Measurements from ENCODE around the gene SEC61B. TPM values are rescaled to one million over a fixed set of nuclear protein-coding genes. Genes with fewer than 3 reads are reported as not detected.
A peak's percentile ranks its signal among the peaks of the same experiment; 100 is the strongest.

The SEC61B gene
- 100 to 1,000 TPM; 101 to 106 TPM for total RNA-seq
- polyA plus RNA-seq, result 100 to 1,000 TPM; 389 to 532 TPM

- DNase-seq, result peak; percentile 92 to 95 (median 93)
- peak within 1 kb of the TSS; percentile 99 to 100 (median 100) for H3K27ac Mint-ChIP-seq
- peaks cover 51 to 93% (median 74%) of the 10 kb centered on the region in 4 donors for H3K4me1 Mint-ChIP-seq
- H3K4me1 ChIP-seq (ENCODE audit: insufficient read depth, low read length), result peaks cover 54% of the 10 kb centered on the region
- ChIA-PET POLR2A (ENCODE audit: partially characterized antibody) (interaction anchor here (0.7 to 2.8 kb wide), 7 partner anchors 11 to 1190 kb away, joined by 3 to 16 read pairs (median 4); partner anchors contain the start of gene NR4A3), CTCF (ENCODE audit: partially characterized antibody) (interaction anchor here (1.0 to 2.6 kb wide), 5 partner anchors 10 to 44 kb away, joined by 3 to 12 read pairs (median 4); no protein-coding TSS in a partner anchor)
- H3K4me3 Mint-ChIP-seq, result peak within 1 kb of the TSS; percentile 95 to 100 (median 98)
- peaks cover 43 to 75% of the 10 kb centered on the region in 2 donors for H3K36me3 Mint-ChIP-seq
- no peaks in the 10 kb centered on the region for H3K9me3 ChIP-seq (ENCODE audit: control insufficient read depth in 1 of 2, low read length in 2 of 2)
- peak within 1 kb of the TSS; percentile 82 for H3K27ac ChIP-seq (ENCODE audit: low read depth, low read length)
- intact Hi-C loops (cut with micrococcal nuclease), result loop anchor here (1.0 to 5.0 kb wide), 6 partner anchors 37 to 1130 kb away; partner anchors contain the start of genes ERP44, GALNT12, INVS and TEX10
- H3K9me3 Mint-ChIP-seq, result no peaks in the 10 kb centered on the region
- H3K27me3 Mint-ChIP-seq, result no peaks in the 10 kb centered on the region
- no peaks in the 10 kb centered on the region for H3K27me3 ChIP-seq (ENCODE audit: insufficient read depth, low read length)
- peaks cover 5% of the 10 kb centered on the region for H3K36me3 ChIP-seq (ENCODE audit: insufficient read depth, low read length)
- peak within 1 kb of the TSS; percentile 57 to 78 for H3K4me3 ChIP-seq (ENCODE audit: low read length in 2 of 2)
Measured at GRCh38 chr9:99221621-99222415, at the start of gene SEC61B, which contains the start of gene ALG2. SEC61B (plus strand) TSS chr9:99222282; CDS start chr9:99222364, 82 bp downstream. ALG2 (minus strand) TSS chr9:99221942; CDS start chr9:99221894, 48 bp downstream.

GRCh38 chr9:99173570-99174504, 48.2 kb upstream of the SEC61B start:
- CTCF ChIA-PET (ENCODE audit: partially characterized antibody), result interaction anchor here (1.0 to 4.3 kb wide), 3 partner anchors 11 kb away, joined by 3 to 40 read pairs (median 6); no protein-coding TSS in a partner anchor

GRCh38 chr9:99176527-99177013, 45.5 kb upstream of the SEC61B start:
- Histone ChIP-seq H3K27me3 (ENCODE audit: insufficient read depth, low read length) (no peaks in the 10 kb centered on the region), H3K27ac (ENCODE audit: low read depth, low read length) (no peak overlapping the region), H3K9me3 (ENCODE audit: control insufficient read depth in 1 of 2, low read length in 2 of 2) (no peaks in the 10 kb centered on the region), H3K4me1 (ENCODE audit: insufficient read depth, low read length) (no peaks in the 10 kb centered on the region), H3K4me3 (ENCODE audit: low read length in 2 of 2) (no peak overlapping the region), H3K36me3 (ENCODE audit: insufficient read depth, low read length) (no peaks in the 10 kb centered on the region)
- H3K27ac Mint-ChIP-seq, result no peak overlapping the region
- intact Hi-C loops (cut with micrococcal nuclease), result no loop called here
- H3K9me3 Mint-ChIP-seq, result no peaks in the 10 kb centered on the region
- ChIA-PET POLR2A (ENCODE audit: partially characterized antibody) (interaction anchor here (1.3 kb wide), 1 partner anchor 46 kb away, joined by 3 read pairs; the partner anchor contains the start of gene SEC61B), CTCF (ENCODE audit: partially characterized antibody) (interaction anchor here (1.6 kb wide), 3 partner anchors 8 to 12 kb away, joined by 4 to 11 read pairs (median 4); no protein-coding TSS in a partner anchor)
- H3K4me1 Mint-ChIP-seq, result no peaks in the 10 kb centered on the region
- no peak overlapping the region for H3K4me3 Mint-ChIP-seq
- DNase-seq, result no peak
- no peaks in the 10 kb centered on the region for H3K36me3 Mint-ChIP-seq
- H3K27me3 Mint-ChIP-seq, result peaks cover 3 to 5% of the 10 kb centered on the region in 2 donors

More at GRCh38 chr9:99173570-99174504, 48.2 kb upstream of the SEC61B start:
- H3K4me3 Mint-ChIP-seq, result no peak overlapping the region
- H3K27me3 Mint-ChIP-seq, result peaks cover 5 to 6% of the 10 kb centered on the region in 2 donors
- no peak overlapping the region for H3K4me3 ChIP-seq (ENCODE audit: low read length in 2 of 2)
- no peak overlapping the region for H3K27ac Mint-ChIP-seq
- no peaks in the 10 kb centered on the region for H3K4me1 ChIP-seq (ENCODE audit: insufficient read depth, low read length)
- intact Hi-C loops (cut with micrococcal nuclease), result no loop called here
- H3K27ac ChIP-seq (ENCODE audit: low read depth, low read length), result no peak overlapping the region
- H3K36me3 ChIP-seq (ENCODE audit: insufficient read depth, low read length), result no peaks in the 10 kb centered on the region
- no peaks in the 10 kb centered on the region for H3K4me1 Mint-ChIP-seq
- POLR2A ChIA-PET (ENCODE audit: partially characterized antibody), result no interaction called here
- no peak for DNase-seq
- H3K9me3 Mint-ChIP-seq, result no peaks in the 10 kb centered on the region
- H3K9me3 ChIP-seq (ENCODE audit: control insufficient read depth in 1 of 2, low read length in 2 of 2), result no peaks in the 10 kb centered on the region
- H3K36me3 Mint-ChIP-seq, result no peaks in the 10 kb centered on the region
- H3K27me3 ChIP-seq (ENCODE audit: insufficient read depth, low read length), result no peaks in the 10 kb centered on the region

- H3K36me3 Mint-ChIP-seq, result no peaks in the 10 kb centered on the region
- H3K4me1 Mint-ChIP-seq, result peaks cover 0 to 3% (median 1%) of the 10 kb centered on the region in 4 donors
- ChIA-PET CTCF (ENCODE audit: partially characterized antibody) (interaction anchor here (1.0 to 1.6 kb wide), 2 partner anchors 10 to 13 kb away, joined by 3 read pairs; no protein-coding TSS in a partner anchor), POLR2A (ENCODE audit: partially characterized antibody) (interaction anchor here (1.3 kb wide), 1 partner anchor 45 kb away, joined by 3 read pairs; the partner anchor contains the start of gene SEC61B)
- no peak for DNase-seq
- peaks cover 0 to 2% of the 10 kb centered on the region in 2 donors for H3K27me3 Mint-ChIP-seq
- no peaks in the 10 kb centered on the region for H3K4me1 ChIP-seq (ENCODE audit: insufficient read depth, low read length)
- H3K4me3 ChIP-seq (ENCODE audit: low read length in 2 of 2), result no peak overlapping the region
- no peaks in the 10 kb centered on the region for H3K36me3 ChIP-seq (ENCODE audit: insufficient read depth, low read length)
- intact Hi-C loops (cut with micrococcal nuclease), result no loop called here
- H3K27ac ChIP-seq (ENCODE audit: low read depth, low read length), result no peak overlapping the region
- H3K9me3 ChIP-seq (ENCODE audit: control insufficient read depth in 1 of 2, low read length in 2 of 2), result no peaks in the 10 kb centered on the region
- no peak overlapping the region for H3K27ac Mint-ChIP-seq
- H3K9me3 Mint-ChIP-seq, result no peaks in the 10 kb centered on the region
- H3K4me3 Mint-ChIP-seq, result no peak overlapping the region
- H3K27me3 ChIP-seq (ENCODE audit: insufficient read depth, low read length), result no peaks in the 10 kb centered on the region
Measured at GRCh38 chr9:99177576-99178366, 44.3 kb upstream of the SEC61B start.

GRCh38 chr9:99178912-99179872, 42.9 kb upstream of the SEC61B start:
- H3K4me1 ChIP-seq (ENCODE audit: insufficient read depth, low read length), result no peaks in the 10 kb centered on the region
- Mint-ChIP-seq H3K27ac (no peak overlapping the region), H3K27me3 (no peaks in the 10 kb centered on the region), H3K4me1 (peaks cover 0 to 3% (median 1%) of the 10 kb centered on the region in 4 donors), H3K36me3 (no peaks in the 10 kb centered on the region), H3K9me3 (no peaks in the 10 kb centered on the region), H3K4me3 (no peak overlapping the region)
- no peaks in the 10 kb centered on the region for H3K36me3 ChIP-seq (ENCODE audit: insufficient read depth, low read length)
- no peak for DNase-seq
- H3K9me3 ChIP-seq (ENCODE audit: control insufficient read depth in 1 of 2, low read length in 2 of 2), result no peaks in the 10 kb centered on the region
- CTCF ChIA-PET (ENCODE audit: partially characterized antibody), result interaction anchor here (1.0 kb wide), 1 partner anchor 15 kb away, joined by 3 read pairs; no protein-coding TSS in a partner anchor
- no peak overlapping the region for H3K27ac ChIP-seq (ENCODE audit: low read depth, low read length)
- H3K4me3 ChIP-seq (ENCODE audit: low read length in 2 of 2), result no peak overlapping the region
- no peaks in the 10 kb centered on the region for H3K27me3 ChIP-seq (ENCODE audit: insufficient read depth, low read length)
- POLR2A ChIA-PET (ENCODE audit: partially characterized antibody), result no interaction called here
- intact Hi-C loops (cut with micrococcal nuclease), result no loop called here

Measured in CD4-positive, alpha-beta memory T cell (primary cell).